Activated T-helper 2 cell treated with anti-CD3 and anti-CD28 coated beads, Interferon-gamma antibody, Interleukin-2, Interleukin-4, amounts not matched to agents 10 μg/mL and 5 μg/mL and 100 μg/mL, durations not matched to agents 14 hours and 24 hours and 36 hours (primary cell): Measurements from ENCODE around the gene HOMER2. TPM values are rescaled to one million over a fixed set of nuclear protein-coding genes. Genes with fewer than 3 reads are reported as not detected.

Experiments used
- DNase-seq: peaks from one replicate; pipeline ENCODE4 v3.0.0; 2021; ENCODE audit warnings: low spot score
- H3K27ac Mint-ChIP-seq: one replicate; pipeline ENCODE4 v1.8.0; 2021; ENCODE audit warnings: mixed read lengths
- H3K27me3 Mint-ChIP-seq: one replicate; pipeline ENCODE4 v1.8.0; 2021; ENCODE audit warnings: low read depth, mixed read lengths
- H3K36me3 Mint-ChIP-seq: one replicate; pipeline ENCODE4 v1.8.0; 2021; ENCODE audit warnings: low read depth, mixed read lengths
- H3K4me1 Mint-ChIP-seq: one replicate; pipeline ENCODE4 v1.8.0; 2021; ENCODE audit warnings: low read depth, mixed read lengths
- H3K4me3 Mint-ChIP-seq: one replicate; pipeline ENCODE4 v1.8.0; 2021; ENCODE audit warnings: low read depth, mild to moderate bottlenecking, moderate library complexity, mixed read lengths
- H3K9me3 Mint-ChIP-seq: one replicate; pipeline ENCODE4 v1.8.0; 2021; ENCODE audit warnings: mixed read lengths
- intact Hi-C: fragments of 100-400 bp; cut with micrococcal nuclease; formaldehyde crosslinking; loops from one replicate; pipeline ENCODE4 v1.15.1; 2023
- total RNA-seq: library from RNA; stranded (reverse); gene quantifications from 2 replicates; pipeline ENCODE4 v1.2.3, GENCODE V29; 2022

Gene HOMER2
- total RNA-seq, 1 donor from 2014 or later, result 66.1 TPM

GRCh38 chr15:82803793-82804574, 148.5 kb downstream of the HOMER2 start:
- DNase-seq, result no peak
- Mint-ChIP-seq H3K9me3 (no peaks in the 10 kb centered on the region), H3K27ac (no peak overlapping the region), H3K27me3 (peaks cover 56% of the 10 kb centered on the region), H3K36me3 (no peaks in the 10 kb centered on the region), H3K4me3 (no peak overlapping the region), H3K4me1 (peaks cover 4% of the 10 kb centered on the region)
- intact Hi-C loops, result no loop called here

DNA sequence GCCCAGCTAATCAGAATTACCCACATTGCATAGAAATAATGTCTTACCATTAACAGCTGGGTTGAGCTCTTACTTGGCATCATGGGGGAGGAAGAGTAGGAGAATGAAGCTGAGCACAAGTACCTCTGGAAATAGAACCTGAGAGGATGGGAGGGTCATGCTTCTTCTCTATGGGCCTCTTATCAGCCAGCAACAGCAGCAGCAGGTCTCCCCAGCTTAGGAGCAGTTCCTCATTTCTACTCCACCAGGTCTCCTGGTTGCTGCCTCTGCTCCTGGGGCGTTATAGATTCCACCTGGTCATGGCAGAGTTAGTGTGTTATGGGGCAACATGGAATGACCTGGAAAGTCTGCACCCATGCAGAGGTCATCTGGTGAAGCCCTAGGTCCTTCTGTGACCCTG, 150.0 kb downstream of the HOMER2 start:
- H3K27ac Mint-ChIP-seq, result no peak overlapping the region
- H3K27me3 Mint-ChIP-seq, result peaks cover 58% of the 10 kb centered on the region
- H3K9me3 Mint-ChIP-seq, result no peaks in the 10 kb centered on the region
- no peaks in the 10 kb centered on the region for H3K36me3 Mint-ChIP-seq
- H3K4me1 Mint-ChIP-seq, result no peaks in the 10 kb centered on the region
- intact Hi-C loops, result no loop called here
- DNase-seq, result no peak
- H3K4me3 Mint-ChIP-seq, result no peak overlapping the region

GRCh38 chr15:82799183-82799841, 153.2 kb downstream of the HOMER2 start:
- Mint-ChIP-seq H3K4me3 (no peak overlapping the region), H3K27ac (no peak overlapping the region), H3K27me3 (peaks cover 48% of the 10 kb centered on the region), H3K9me3 (peaks cover 1% of the 10 kb centered on the region), H3K4me1 (no peaks in the 10 kb centered on the region), H3K36me3 (no peaks in the 10 kb centered on the region)
- DNase-seq, result no peak
- intact Hi-C loops, result no loop called here

Other genes starting within 250 kb of the HOMER2 start
- not detected in 2 replicates for gene AP3B2, start 242.8 kb downstream of the HOMER2 start, total RNA-seq
- gene FSD2, start 146.7 kb downstream of the HOMER2 start, total RNA-seq, result not detected in 2 replicates
- 4.0 and 4.2 TPM in 2 replicates for gene WHAMM, start 143.1 kb downstream of the HOMER2 start, total RNA-seq
- 21.2 and 22.7 TPM in 2 replicates for gene RAMAC, start 33.5 kb upstream of the HOMER2 start, total RNA-seq
- 22.1 and 24.4 TPM in 2 replicates for gene C15orf40, start 58.9 kb upstream of the HOMER2 start, total RNA-seq
- gene BTBD1, start 114.5 kb upstream of the HOMER2 start, total RNA-seq, result 56.8 and 59.5 TPM in 2 replicates
- gene TM6SF1, start 154.9 kb upstream of the HOMER2 start, total RNA-seq, result 1.7 and 3.3 TPM in 2 replicates